ENCODE results near the gene MRPL36.

MRPL36 gene

DNA sequence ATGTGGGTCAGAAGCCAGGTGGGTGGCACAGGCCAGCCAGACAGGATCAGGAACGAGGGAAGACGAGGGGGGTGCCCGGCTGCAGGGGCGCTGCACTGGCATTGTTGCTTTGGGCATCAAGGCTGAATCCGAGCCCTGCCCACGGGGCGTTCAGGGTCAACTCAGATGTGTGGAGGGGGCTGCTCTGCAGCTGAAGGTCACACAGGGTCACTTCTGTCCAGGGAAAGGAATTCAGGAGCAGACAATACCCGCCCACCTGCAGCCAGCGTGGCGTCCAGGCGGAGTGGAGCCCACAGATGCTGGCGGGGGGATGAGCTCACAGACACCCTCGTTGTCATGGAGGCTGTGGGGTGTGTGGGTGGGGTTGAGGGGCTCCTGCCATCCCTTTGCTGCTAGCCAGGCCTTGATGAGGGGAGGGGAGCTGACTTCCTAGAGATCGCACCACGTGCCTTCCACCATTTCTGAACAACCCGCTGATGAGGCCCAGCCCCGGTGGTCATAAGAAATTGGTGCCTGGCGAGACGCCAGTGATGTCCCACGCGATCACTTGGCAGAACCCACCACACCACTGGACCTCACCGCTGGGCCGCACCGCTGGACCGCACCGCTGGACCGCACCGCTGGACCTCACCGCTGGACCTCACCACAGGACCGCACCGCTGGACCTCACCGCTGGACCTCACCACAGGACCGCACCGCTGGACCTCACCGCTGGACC is 31.2 kb downstream of the MRPL36 start:
- Histone ChIP-seq H3K27ac (no peak overlapping the region), H3K4me3 (no peak overlapping the region), H3K4me2 (no peak overlapping the region), H3K9me3 (no peaks in the 10 kb centered on the region), H4K20me1 (no peaks in the 10 kb centered on the region), H3K36me3 (no peaks in the 10 kb centered on the region), H3K27me3 (no peaks in the 10 kb centered on the region), H3K9ac (no peak overlapping the region), H3K4me1 (peaks cover 28% of the 10 kb centered on the region)
- TF ChIP-seq Cebpa-rat (IDR thresholded peaks at IDR 0.05), result no peak

DNA sequence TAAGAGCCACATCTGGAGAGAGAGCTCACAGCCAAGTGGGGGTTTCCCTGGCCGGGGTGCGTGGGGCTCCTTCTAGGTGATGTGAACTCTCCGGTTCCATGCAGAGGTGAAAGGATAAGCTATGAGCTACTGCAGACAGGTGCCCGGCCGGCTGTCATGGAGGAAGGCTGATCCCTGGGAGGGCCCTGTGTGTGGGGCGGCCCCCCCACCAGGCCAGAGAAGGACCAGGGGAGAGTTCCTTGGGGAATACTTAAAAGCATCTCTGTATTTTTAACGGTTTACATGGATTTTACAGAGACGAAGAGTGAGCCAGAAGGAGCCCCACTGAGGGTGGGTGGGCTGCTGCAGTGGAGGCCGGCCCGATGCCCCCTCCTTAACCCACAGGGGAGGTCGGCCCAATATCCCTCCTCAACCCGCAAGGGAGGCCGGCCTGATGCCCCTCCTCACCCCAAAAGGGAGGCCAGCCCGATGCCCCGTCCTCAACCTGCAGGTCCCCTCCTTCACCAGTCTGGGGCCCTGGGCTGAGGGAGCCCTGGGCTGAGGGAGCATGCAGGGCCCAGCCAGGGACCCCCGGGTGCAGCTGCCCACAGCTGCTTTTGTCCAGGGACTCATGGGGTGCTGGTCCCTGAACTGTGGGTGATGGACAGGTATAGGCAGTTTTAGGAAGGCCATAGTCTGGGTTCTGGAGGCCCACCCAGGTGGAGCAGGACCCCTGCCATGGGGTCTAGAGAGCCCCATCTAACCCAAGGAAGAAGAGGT is 31.9 kb downstream of the MRPL36 start:
- Histone ChIP-seq H4K20me1 (no peaks in the 10 kb centered on the region), H3K27ac (no peak overlapping the region), H3K4me3 (no peak overlapping the region), H3K9me3 (no peaks in the 10 kb centered on the region), H3K27me3 (no peaks in the 10 kb centered on the region), H3K36me3 (no peaks in the 10 kb centered on the region), H3K9ac (no peak overlapping the region), H3K4me1 (peaks cover 35% of the 10 kb centered on the region), H3K4me2 (no peak overlapping the region)
- no peak for TF ChIP-seq Cebpa-rat (IDR thresholded peaks at IDR 0.05)

DNA sequence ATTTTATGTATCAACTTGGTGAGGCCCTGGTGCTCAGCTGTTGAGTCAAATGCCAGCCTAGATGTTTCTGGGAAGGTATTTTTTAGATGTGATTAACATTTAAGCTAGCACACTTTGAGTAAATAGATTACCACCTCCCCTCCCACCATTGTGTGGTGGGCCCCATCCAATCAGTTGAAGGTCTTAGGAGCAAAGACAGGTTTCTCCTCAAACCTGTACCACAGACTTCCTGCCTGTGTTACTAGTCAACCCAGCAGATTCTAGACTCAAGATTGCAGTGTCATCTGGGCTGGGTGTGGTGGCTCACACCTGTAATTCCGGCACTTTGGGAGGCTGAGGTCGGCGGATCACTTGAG is 33.8 kb downstream of the MRPL36 start:
- Histone ChIP-seq H3K4me3 (no peak overlapping the region), H3K4me1 (peaks cover 48% of the 10 kb centered on the region), H4K20me1 (no peaks in the 10 kb centered on the region), H3K9ac (no peak overlapping the region), H3K36me3 (no peaks in the 10 kb centered on the region), H3K27me3 (0 out of 2 replicates have a peak, but pooled peaks cover 3% of the 10 kb centered on the region), H3K27ac (no peak overlapping the region), H3K9me3 (no peaks in the 10 kb centered on the region), H3K4me2 (no peak overlapping the region; the same call in 1 of the 2 replicates)
- no peak for TF ChIP-seq Cebpa-rat (IDR thresholded peaks at IDR 0.05)

DNA sequence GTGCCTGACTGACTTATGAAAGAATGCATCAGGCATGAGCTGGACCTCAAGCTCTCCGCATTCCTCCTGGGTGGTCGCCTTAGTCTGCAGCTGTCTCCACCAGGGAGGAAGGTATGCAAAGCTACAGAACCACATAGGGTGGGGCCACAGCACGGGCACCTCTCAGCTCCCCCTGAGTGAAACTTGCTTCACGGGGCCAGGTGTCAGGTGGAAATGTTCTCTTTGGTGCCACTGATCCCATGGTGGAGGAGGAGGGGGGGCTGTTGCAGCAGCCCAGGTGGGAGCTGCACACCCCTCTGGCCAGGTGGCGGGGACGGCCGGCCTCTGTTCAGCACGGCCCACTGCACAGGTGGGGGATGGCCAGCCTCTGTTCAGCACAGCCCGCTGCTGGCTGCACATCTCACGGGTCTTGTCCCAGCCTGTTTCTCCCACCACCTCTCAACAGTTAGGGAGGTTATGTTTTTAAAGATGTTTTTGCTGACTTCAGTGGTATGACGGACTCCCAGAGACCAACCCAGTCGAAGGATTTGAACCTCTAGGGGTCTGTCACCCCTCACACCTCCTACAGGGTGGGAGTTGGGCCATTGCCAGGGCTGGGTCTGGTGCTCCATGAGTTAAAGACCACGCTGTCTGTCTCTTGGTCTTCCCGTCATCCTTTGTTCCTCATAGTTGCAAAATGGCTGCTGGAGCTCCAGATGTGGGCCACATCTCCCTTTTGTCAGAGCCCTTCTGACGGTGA is 34.3 kb downstream of the MRPL36 start:
- TF ChIP-seq Cebpa-rat (IDR thresholded peaks at IDR 0.05), result no peak
- H4K20me1 ChIP-seq, result no peaks in the 10 kb centered on the region
- H3K4me1 ChIP-seq, result peaks cover 54% of the 10 kb centered on the region
- H3K4me3 ChIP-seq, result no peak overlapping the region
- no peaks in the 10 kb centered on the region for H3K36me3 ChIP-seq
- no peak overlapping the region for H3K27ac ChIP-seq
- no peak overlapping the region for H3K9ac ChIP-seq
- 0 out of 2 replicates have a peak, but pooled peaks cover 5% of the 10 kb centered on the region for H3K27me3 ChIP-seq
- H3K9me3 ChIP-seq, result no peaks in the 10 kb centered on the region
- peak overlapping the region; percentile 89 for H3K4me2 ChIP-seq

DNA sequence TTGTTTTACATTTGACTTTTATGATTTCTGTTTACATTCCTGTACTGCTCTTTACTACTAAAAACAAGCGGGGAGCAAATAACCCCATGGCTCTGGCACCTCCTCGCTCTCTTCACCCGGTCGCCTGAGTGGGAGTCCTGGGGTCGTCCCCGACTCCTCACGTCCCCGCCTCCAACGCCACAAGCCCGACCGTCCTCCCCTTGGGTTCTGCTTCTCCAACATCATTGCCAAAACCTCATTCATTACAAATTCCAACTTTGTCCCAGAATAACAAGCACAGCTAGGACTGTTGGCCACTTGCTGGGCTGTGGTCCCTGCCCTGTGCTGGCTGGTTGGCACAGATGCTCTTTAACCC is 35.1 kb downstream of the MRPL36 start:
- H3K4me3 ChIP-seq, result no peak overlapping the region
- peaks cover 60% of the 10 kb centered on the region for H3K4me1 ChIP-seq
- no peak overlapping the region for H3K27ac ChIP-seq
- peak overlapping the region; percentile 89 for H3K4me2 ChIP-seq
- no peak overlapping the region for H3K9ac ChIP-seq
- TF ChIP-seq Cebpa-rat (IDR thresholded peaks at IDR 0.05), result no peak
- 0 out of 2 replicates have a peak, but pooled peaks cover 5% of the 10 kb centered on the region for H3K27me3 ChIP-seq
- H3K9me3 ChIP-seq, result no peaks in the 10 kb centered on the region
- H4K20me1 ChIP-seq, result no peaks in the 10 kb centered on the region
- H3K36me3 ChIP-seq, result no peaks in the 10 kb centered on the region

DNA sequence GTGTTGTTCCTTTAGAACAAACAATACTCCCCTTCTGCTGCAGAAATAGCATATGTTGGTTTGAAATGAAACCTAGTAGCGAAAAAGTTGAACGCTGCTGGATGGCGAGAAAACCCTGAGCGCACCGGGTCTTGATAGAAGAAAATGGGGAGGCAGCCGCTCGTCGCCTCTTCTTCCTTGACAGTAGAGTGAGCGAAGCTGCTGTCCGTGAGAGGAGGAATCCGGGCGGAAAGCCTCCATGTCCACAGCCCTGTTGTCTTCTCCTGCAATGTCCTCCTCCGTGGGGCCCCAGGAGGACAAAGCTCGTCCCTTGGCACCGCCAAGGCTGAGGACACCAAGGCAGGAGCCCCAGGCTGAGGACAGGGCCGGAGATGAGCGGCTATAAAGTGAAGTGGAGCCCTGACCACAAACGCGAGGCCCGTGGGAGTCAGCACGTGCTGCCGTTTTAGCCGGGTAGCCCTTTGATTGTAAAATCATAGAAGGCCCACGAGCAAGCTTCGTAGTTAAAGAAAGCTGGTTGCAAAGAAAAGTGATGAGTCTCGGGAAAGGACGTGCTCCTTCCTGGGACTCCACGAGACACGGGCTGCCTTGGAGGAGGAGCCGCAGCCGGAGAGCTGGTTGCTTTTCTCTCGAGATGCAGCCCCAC is 35.6 kb downstream of the MRPL36 start:
- Histone ChIP-seq H3K4me1 (peaks cover 60% of the 10 kb centered on the region), H3K4me3 (no peak overlapping the region), H3K27me3 (0 out of 2 replicates have a peak, but pooled peaks cover 5% of the 10 kb centered on the region), H3K27ac (no peak overlapping the region), H3K4me2 (peak overlapping the region; percentile 89), H3K9ac (no peak overlapping the region), H4K20me1 (no peaks in the 10 kb centered on the region), H3K9me3 (no peaks in the 10 kb centered on the region), H3K36me3 (no peaks in the 10 kb centered on the region)
- TF ChIP-seq Cebpa-rat (IDR thresholded peaks at IDR 0.05), result no peak

DNA sequence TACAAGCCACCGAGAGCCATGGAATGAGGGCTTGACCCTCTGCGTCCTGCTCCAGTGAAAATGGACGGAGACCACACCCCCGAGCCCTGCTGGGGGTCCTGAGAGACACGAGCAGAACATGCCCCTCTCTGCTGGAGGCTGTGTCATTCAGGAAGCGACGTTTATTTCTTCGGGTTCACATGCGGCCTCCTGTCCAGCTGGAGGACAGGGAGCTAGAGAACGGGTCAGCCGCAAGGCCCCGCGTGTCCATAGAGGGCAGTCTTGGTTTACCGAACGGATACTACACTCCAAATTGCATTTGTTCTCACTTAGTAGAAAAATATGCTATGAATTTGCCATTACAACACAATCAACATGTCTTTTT is 36.1 kb downstream of the MRPL36 start:
- peaks cover 60% of the 10 kb centered on the region for H3K4me1 ChIP-seq
- no peaks in the 10 kb centered on the region for H4K20me1 ChIP-seq
- H3K27ac ChIP-seq, result no peak overlapping the region
- H3K4me2 ChIP-seq, result peak overlapping the region; percentile 89
- no peaks in the 10 kb centered on the region for H3K36me3 ChIP-seq
- 0 out of 2 replicates have a peak, but pooled peaks cover 5% of the 10 kb centered on the region for H3K27me3 ChIP-seq
- no peak for TF ChIP-seq Cebpa-rat (IDR thresholded peaks at IDR 0.05)
- no peak overlapping the region for H3K4me3 ChIP-seq
- peaks cover 5% of the 10 kb centered on the region for H3K9me3 ChIP-seq
- no peak overlapping the region for H3K9ac ChIP-seq

DNA sequence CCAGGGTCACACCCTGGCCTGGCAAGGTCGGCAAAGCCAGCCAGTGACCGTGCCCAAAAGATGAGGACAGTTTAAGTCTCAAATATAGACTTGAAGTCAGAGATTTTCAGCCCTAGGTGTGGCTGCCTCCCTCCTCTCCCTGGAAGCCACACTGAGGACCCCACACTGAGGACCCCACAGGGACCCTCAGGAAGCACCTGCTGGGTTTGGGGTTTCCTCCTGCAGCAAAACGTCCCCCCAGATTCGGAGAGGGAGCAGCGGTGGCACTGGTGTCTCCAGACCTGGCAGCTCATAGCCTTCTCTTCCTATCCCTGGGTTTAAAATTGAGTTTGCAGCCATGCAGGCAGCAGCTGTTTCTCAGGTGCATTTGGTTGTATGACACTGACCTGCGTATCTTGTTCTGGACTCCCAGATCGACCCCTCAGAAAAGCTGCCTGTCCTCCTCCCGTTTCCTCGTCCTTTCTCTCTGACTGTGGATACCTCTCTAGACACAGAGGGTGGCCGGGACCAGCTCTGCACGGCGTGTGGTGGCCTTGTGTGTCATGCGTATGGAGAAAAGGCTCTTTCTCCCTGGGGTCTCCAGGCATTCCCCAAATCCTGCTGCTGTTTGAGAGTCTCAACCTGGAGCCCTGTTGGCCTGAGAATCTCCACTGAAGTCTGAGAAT is 36.6 kb downstream of the MRPL36 start:
- peaks cover 60% of the 10 kb centered on the region for H3K4me1 ChIP-seq
- peaks cover 10% of the 10 kb centered on the region for H3K9me3 ChIP-seq
- H3K27me3 ChIP-seq, result 0 out of 2 replicates have a peak, but pooled peaks cover 5% of the 10 kb centered on the region
- peak overlapping the region; percentile 89 for H3K4me2 ChIP-seq
- peak overlapping the region; percentile 10; the same call in 1 of the 2 replicates for H3K27ac ChIP-seq
- no peak for TF ChIP-seq Cebpa-rat (IDR thresholded peaks at IDR 0.05)
- H3K9ac ChIP-seq, result peak overlapping the region; percentile 49
- no peaks in the 10 kb centered on the region for H3K36me3 ChIP-seq
- H4K20me1 ChIP-seq, result no peaks in the 10 kb centered on the region
- no peak overlapping the region for H3K4me3 ChIP-seq

All from BLaER1 (cell line).